Gastroesophageal sphincter (tissue), 3 donors: ENCODE data around the gene G6PC3.

ENCODE experiments used
- POLR2A ChIP-seq, 2 donors: fragments of 450-650 bp; IDR thresholded peaks; one replicate each; pipeline ENCODE4 v1.6.1; 2017; ENCODE audit warnings: antibody characterized with exemption in 2 of 2, mild to moderate bottlenecking in 2 of 2, moderate library complexity in 1 of 2
- POLR2AphosphoS5 ChIP-seq: sonication (generic); formaldehyde crosslinking; IDR thresholded peaks from one replicate; pipeline ENCODE4 v1.6.1; 2017; ENCODE audit warnings: antibody characterized with exemption
- TF ChIP-seq, protein P1 (sequence below), 4 experiments: fragments of 200-600 bp in 2 of 4; fragments of 450-650 bp in 2 of 4; sonication (generic) in 1 of 4; IDR thresholded peaks; one replicate each; pipeline ENCODE4 v1.5.1; 2017 to 2019; ENCODE audit warnings: antibody characterized with exemption in 4 of 4, mild to moderate bottlenecking in 2 of 4, moderate library complexity in 2 of 4

DNA sequence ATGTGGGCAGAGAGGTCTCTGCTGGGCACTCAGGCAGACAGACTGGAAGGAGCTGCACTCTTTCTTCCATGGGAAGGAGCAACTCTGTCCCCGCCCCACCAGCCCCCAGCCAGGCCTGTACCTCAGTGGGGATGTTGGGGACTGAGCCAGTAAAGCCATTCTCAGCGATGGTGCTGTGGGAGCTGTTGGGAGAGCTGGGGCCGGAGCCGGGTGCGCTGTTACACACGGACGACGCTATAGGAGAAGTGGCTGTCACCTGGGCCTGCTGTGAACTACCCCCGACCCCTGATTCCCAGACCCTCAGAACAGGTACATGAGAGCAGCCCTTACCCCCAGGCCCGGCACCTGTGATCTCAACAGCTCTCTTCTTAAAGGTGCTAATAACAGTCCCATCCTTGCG lies 21.5 kb downstream of the G6PC3 start:
- TF ChIP-seq, protein P1, sequence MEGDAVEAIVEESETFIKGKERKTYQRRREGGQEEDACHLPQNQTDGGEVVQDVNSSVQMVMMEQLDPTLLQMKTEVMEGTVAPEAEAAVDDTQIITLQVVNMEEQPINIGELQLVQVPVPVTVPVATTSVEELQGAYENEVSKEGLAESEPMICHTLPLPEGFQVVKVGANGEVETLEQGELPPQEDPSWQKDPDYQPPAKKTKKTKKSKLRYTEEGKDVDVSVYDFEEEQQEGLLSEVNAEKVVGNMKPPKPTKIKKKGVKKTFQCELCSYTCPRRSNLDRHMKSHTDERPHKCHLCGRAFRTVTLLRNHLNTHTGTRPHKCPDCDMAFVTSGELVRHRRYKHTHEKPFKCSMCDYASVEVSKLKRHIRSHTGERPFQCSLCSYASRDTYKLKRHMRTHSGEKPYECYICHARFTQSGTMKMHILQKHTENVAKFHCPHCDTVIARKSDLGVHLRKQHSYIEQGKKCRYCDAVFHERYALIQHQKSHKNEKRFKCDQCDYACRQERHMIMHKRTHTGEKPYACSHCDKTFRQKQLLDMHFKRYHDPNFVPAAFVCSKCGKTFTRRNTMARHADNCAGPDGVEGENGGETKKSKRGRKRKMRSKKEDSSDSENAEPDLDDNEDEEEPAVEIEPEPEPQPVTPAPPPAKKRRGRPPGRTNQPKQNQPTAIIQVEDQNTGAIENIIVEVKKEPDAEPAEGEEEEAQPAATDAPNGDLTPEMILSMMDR (IDR thresholded peaks at IDR 0.05) = no peak
- no peak for TF ChIP-seq POLR2A (IDR thresholded peaks at IDR 0.05)
- TF ChIP-seq POLR2AphosphoS5 = no peak
